GM21825 (cell line): Measurements from ENCODE around the gene CNPY1.

Experiments
- ATAC-seq: cut with Tn5 transposase; IDR thresholded peaks from one replicate; pipeline ENCODE4 v1.9.1; 2021; ENCODE audit warnings: mild to moderate bottlenecking, moderate library complexity; ENCODE audit not compliant: unreplicated experiment

CNPY1 gene

DNA sequence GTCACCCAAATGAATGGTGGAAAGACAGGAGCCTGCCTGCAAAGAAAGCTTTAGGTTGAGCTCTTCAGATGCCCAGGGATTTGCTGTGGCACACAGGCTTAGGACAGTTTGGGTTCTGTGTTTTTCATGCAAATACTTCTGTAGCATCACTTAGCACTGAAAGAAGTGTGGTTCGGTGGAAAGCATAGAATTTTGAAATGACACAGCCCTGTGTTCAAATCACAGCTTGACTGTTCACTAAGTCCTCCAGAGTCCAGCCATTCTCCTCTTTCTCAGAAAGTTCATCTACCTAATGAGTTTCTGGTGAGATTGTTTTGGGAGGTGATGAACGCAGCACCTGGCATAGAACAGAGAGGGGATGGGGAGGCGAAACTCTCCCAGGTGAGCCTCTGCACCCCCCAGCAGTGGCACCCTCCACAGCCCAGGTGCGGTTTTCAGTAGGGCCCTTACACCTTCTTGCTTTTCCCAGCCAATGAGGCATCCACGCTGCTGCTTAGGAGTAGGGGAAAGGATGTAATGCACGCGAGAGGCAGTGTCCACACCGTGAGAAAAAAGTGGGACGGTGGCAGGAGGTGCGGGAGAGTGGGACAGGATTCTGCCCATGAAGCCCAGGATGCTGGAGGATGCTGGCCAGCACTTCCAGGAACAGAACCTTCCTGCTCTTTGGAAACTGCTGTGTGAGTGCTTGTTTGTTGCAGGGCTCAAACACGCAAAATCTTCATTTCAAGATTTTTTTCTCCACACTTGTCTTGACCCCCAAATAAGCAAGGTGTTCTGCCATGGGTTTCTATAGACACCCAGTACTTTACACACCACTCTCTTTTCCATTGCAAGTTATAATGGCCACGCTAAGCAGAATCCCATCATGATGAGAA is 76.8 kb downstream of the CNPY1 start:
- no peak for ATAC-seq

DNA sequence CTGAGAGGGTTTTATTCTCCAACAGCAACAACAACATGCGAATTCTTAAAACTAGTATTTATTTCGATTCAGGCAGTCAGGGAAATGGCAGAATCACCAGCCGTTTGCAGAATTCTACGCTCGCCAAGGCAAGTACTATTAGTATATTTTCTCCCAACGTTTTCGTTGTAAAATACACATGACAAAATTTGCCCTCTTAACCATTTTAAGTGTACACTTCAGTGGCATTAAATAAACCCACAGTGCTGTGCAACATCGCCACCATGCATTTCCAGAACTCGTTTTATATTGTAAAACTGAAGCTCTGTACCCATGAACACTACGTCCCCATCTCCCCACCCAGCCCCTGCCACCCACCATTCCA is 77.6 kb downstream of the CNPY1 start:
- ATAC-seq = no peak

DNA sequence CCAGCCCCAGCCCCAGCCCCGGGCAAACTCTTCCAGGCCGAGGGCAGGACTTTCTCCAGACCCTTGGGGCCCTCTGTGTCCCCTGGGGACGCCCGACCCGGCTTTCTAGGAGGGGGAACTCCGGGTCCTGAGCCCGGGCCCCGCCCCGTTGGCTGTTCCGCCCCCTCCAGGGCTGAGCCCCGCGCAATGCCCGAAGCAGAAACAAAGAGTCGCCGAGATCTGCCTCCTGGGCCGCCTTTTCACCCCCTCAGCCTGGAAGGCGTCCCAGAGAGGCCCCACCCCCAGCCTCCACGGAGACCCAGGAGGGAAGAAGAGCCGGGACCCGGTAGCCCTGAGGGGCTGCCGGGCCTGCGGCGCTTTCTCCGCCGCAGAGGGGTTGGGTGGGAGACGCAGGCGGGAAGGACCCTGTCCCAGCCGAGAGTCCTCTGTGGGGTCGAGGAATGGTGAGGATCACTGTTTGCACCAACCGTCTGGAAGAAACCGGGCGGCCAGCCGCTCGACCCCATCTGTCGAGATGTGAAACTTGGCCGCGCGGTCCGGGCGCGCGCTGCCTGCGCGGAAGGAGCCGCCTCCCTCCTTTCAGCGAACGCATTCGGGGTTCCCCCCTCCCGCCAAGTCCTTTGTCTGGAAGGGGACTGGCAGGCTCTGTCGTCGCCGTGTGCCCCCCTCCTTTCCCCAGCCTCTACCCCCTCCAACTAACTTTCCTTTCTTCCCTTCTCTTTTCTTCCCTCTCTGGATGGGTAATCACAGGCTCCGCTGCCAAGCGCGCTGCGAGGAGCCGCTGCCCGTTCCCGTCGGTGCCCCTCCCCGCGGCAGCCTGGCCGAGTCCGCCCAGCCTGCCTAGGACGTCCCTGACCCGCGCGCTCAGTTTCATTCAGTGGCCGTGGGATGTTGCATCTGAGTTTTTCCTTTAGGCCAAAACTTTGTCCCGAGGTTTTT is 78.2 kb downstream of the CNPY1 start:
- ATAC-seq = no peak

DNA sequence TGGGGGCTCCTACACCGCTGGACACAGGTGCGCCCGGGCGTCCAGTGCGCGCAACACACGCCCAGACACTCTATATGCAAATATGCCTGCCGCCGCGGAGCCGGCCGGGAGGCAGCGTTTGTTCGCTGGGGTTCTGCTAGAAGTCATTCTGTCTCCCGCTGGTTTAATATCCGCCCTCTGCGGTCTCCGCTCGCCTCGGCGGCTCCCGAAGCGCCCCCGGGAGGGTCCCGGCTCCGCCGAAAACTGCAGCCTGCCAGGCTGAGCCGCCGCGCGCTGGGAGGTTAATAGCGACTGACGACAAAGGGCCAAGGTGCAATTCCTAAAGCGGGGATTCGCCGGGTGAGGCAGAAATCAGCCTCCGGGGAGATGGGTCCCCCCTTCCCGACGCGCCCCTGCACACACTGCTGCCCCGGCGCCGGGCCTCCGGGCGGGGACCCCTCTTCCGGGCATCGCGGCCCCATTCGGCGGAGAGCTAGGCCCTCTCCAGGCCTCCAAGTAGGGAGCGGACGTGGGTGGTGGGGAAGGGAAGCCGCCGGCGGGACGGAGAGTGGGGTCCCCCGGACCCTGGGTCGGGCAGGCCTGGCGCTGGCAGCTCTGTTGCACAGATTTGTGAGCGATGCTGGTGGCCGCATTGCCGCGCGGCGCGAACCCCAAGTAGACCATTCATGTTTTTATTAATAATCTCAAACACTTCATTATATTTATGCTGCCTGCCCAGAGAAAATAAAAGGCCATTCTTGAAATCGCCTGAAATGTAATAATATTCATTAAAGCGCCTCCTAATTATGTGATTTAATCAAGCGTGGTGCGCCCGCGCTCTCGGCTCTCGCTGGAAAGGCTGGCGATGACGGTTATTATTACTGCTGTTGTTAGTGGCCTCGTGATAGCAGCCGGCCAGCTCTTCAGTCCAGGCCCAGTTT is 79.3 kb downstream of the CNPY1 start:
- ATAC-seq = peak; percentile 60

DNA sequence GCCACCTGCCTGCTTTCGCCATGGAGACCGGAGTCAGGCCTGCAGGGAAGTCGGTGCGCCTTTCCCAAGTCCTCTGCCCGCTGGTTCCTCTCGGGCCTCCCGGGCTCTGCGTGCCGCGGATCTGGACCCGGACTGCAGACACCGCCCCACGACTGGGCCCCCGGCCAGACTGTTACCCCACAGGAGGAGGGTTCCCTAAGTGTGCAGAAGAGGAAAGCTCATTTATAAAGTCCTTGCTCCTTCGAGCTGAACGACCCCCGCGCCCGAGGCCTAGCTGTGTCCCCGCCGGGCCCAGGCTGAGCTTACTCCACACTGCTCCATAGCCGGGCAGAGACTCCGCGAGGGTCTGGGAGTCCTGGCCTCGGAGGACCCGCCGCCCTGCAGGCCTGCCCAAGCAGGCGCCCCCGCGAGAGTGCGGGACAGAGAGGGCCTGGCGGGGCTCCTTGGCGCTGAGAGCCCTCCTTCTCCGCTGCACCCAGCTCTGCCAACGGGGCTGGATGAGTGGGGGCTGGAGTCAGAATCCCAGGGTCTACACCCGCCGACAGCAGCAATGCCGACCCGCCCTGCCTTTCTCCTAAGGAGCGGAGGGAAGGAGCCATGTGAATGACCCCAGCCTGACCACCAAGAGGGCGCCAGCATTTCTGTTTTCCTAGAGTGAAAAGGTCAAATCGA is 80.1 kb downstream of the CNPY1 start:
- no peak for ATAC-seq

DNA sequence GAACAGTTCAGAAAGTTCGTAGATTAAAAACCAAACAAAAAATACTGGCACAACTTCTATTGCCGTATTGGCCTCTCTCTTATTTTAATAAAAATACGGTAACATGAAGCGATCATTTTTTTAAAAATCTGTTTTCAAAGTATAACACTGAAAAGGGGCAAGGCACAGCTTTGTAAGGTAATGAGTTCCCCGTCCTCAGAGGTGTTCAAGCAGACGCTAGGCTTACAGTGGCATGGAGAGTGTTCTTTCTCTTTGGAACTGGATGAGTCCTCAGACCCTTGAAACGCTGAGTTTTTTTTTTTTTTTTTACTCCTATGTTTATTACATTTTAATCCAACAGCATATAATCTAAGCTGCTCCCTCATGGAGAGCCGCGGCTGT is 80.6 kb downstream of the CNPY1 start:
- no peak for ATAC-seq

DNA sequence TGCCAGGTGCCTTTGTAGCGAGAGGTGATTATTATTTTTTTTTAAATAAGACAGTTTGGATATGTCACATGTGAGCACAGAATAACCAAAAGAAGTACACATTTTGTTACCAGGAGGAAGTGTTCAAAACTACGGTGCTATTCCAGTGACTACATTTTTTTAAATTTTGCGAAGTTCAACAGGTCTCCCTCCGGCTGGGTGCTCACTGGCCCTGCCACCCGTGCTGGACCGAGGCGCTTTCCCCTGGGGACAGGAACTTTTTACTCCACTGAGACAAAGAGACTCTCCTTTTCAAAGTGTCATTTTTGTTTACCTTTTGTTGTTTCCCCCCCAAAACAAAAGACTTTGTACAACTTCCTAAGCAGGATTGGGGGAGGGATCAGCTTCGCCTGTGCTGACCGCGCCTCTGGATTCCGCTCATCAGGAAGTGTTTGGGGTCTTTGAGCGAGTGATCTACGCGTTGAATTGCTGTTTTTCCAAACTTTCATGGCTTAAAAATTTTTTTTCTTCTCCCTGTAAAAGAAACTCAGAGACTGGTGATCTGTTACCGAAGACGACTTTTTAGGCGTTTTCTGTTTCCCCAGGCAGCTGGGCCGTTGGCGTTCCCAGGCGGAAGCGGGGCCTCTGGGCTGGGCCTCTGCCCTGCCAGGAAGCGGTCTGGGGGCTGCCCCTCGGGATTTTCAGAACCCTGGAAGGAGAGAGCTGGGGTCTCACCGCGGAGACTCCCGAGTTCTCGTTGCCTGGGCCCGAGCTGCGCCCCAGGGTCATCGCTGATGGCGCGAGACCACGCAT is 81.2 kb downstream of the CNPY1 start:
- no peak for ATAC-seq

DNA sequence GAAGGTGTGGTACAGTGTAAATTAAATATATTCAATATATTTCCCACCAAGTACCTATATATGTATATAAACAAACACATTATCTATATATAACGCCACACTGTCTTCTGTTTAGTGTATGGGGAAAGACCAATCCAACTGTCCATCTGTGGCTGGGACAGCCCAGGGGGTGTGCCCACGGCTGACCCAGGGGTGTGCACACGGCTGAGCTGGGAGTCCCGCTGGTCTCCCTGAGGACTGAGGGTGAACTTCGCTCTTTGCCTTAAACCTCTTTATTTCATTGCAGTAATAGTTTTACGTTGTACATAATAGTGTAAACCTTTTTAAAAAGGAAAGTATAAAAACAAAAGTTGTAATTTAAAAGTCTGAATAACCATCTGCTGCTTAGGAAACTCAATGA is 82.2 kb downstream of the CNPY1 start:
- ATAC-seq = no peak

DNA sequence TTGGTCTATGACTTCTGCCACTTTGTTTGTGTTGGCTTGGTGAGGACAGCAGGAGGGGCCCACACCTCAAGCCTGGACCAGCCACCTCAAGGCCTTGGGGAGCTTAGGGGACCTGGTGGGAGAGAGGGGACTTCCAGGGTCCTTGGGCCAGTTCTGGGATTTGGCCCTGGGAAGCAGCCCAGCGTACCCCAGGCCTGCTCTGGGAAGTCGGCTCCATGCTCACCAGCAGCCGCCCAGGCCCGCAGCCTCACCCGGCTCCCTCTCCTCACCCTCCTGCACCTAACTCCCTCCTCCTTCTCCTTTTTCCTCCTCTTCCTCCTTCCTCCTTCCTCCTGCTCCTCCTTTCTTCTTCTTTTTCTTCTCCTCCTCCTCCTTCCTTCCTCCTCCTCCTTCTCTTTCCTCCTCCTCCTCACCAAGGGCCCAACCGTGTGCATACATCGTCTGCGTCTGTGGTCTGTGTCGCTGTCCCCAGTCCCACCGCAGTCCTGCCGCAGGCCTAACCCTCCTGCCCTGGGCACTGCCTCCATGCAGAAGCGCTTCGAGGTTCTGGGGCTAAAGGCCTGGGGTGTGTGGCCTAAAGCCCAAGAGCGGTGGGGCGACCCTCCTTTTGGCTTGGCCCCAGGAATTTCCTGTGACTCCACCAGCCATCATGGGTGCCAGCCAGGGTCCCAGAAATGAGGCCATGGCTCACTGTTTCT is 83.1 kb downstream of the CNPY1 start:
- no peak for ATAC-seq

DNA sequence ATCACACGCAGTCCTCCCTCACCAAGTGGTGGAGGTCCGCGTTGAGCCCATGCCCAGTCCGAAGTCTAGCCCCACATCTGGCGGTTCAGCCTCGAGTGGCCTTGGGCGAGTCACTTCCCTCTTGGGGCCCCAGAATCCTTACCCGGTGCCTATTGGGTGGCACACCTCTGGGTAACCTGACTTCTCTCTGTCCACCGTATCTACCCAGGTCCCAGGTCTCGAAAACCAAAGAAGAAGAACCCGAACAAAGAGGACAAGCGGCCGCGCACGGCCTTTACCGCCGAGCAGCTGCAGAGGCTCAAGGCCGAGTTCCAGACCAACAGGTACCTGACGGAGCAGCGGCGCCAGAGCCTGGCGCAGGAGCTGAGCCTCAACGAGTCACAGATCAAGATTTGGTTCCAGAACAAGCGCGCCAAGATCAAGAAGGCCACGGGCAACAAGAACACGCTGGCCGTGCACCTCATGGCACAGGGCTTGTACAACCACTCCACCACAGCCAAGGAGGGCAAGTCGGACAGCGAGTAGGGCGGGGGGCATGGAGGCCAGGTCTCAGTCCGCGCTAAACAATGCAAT is 84.1 kb downstream of the CNPY1 start:
- no peak for ATAC-seq

DNA sequence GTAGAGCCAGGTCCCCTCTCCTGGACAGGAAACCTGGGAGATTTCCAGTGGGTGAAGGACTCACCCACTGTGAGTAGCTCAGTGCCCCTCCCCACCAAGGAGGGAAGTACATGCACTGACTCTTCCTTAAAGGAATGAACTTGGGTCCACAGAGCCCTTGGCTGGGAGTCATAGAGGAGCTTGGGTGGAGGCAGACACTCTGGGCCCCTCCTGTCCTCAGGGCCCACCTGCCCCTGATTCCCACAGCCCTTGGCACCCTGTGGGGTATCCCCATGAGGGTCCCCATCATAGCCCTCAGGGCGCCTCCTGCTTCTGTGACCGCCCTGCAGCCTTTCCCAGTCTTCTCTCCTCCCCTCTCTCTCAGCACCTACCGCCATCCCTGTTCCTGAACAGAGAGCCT is 84.7 kb downstream of the CNPY1 start:
- ATAC-seq = no peak

DNA sequence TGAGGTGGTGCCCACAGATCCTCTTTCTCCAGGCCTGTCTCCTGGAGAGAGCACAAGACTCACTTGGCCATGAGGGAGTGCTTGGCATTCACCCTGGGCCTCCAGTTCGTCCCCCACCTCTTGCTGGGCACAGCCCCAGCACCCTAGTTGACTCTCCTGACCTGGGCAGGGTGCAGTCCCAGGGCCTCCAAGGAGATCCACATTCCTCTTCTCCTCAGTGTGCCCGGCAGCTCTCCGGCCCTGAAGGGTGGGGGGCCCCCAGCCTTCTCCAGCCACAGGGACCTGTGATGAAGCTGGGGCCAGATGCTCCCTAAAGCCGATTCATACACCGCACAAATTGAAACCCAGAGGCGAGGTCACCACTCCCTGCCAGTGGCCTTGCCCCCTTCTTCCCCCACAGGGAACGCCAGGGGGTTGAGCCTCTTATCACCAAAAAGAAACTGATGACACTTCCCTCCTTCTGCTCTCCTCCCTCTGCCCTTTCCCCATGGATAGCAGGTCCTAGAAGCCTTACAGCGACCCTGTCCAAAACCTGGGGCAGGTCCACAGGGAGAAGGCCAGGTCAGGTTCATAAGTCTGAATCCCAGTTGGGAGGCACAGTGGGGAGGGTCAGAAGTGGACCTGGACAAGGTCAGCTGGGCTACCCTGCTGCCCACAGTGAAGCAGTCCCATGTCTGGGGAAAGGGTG is 85.3 kb downstream of the CNPY1 start:
- no peak for ATAC-seq

DNA sequence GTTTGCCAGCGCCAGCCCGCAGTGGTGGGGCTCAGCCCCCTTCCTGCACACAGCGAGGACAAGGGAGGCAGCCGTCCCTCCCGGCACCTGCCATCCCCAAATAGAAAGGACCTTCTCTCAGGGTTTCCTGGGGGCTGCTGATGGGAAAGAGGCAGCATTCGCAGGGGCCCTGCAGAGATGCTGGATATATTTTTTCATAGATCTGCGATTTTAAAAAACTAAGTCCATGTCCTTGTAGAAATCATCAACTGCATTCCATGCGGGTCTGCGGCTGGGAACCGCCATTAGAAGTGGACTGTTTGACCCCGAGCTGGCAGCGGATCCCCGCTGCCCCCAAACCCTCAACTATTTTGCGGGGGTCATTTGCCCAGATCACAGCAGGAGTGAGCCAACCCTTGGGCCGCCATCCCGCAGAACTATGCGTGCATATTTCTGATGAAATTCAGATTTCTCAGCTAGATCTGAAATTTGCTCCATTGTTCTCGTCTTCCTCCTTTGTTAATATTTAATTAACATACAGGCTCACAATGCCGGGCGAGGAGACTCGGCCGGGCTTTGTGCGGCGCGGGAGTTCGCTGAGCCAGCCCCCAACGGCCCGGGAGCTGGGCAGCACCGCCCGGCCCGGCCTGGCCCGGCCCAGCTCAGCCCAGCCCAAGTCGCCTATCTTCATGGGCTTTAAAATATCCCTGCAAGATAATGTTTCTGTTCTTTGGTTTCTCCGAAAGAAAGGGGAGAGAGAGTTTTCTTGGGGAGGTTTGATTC is 86.5 kb downstream of the CNPY1 start:
- no peak for ATAC-seq

DNA sequence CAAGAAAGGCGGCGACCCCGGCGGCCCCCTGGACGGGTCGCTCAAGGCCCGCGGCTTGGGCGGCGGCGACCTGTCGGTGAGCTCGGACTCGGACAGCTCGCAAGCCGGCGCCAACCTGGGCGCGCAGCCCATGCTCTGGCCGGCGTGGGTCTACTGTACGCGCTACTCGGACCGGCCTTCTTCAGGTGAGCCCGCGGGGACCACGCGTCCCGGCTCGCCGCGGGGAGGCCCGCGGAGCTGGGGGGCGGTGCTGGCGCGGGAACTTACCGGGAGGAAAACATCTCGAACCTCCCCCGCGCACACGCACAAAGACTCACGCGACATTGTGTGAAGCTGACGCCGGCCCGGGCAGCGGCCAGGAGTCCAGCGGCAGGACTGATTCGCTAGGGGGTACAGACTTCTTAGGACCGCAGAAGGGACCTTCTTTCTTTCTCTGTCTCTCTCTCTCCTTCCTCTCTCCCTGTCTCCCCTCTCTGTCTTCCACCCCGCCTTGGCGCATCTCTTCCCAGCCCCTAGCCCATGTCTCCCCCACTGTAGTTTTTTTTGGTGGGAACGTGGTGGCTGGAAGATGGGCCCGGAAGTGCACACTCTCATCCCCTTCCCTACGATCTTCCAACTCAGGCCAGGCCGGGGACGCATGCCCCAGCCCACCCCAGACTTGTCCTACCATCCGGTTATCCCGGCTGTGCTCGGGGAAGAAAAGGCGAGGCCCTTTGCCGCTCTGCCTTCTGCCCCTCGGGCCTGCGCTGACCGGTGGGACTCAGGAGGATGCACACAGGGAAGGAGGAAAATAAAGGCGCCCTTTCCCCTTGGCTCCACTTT is 87.3 kb downstream of the CNPY1 start:
- no peak for ATAC-seq

DNA sequence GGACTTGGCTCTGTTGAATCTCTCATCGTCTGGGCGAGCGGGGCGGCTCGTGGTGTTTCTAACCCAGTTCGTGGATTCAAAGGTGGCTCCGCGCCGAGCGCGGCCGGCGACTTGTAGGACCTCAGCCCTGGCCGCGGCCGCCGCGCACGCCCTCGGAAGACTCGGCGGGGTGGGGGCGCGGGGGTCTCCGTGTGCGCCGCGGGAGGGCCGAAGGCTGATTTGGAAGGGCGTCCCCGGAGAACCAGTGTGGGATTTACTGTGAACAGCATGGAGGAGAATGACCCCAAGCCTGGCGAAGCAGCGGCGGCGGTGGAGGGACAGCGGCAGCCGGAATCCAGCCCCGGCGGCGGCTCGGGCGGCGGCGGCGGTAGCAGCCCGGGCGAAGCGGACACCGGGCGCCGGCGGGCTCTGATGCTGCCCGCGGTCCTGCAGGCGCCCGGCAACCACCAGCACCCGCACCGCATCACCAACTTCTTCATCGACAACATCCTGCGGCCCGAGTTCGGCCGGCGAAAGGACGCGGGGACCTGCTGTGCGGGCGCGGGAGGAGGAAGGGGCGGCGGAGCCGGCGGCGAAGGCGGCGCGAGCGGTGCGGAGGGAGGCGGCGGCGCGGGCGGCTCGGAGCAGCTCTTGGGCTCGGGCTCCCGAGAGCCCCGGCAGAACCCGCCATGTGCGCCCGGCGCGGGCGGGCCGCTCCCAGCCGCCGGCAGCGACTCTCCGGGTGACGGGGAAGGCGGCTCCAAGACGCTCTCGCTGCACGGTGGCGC is 88.1 kb downstream of the CNPY1 start, which contains the start of gene EN2:
Gene EN2, plus strand, starts transcription at position 19 of the 767 bp plus-strand sequence. Its CDS starts 249 bp downstream, at position 268.
- no peak for ATAC-seq
